H1 (cell line): Measurements from ENCODE around the gene UPF1. TPM values are rescaled to one million over a fixed set of nuclear protein-coding genes. Genes with fewer than 3 reads are reported as not detected.
"Not testable (repeated sequence)": the region's sequence is repeated elsewhere in the genome, so short reads cannot be mapped to it uniquely, and the experiment has no call there.

Experiments
- CTCF ChIA-PET: fragments of 300-600 bp; sonication (Branson Sonifier 250); formaldehyde crosslinking; loops from one replicate; lab custom pipeline; 2021; ENCODE audit not compliant: partially characterized antibody; lab: Charles Lee
- POLR2A ChIA-PET: fragments of 300-600 bp; sonication (Branson Sonifier 250); formaldehyde crosslinking; loops from one replicate; lab custom pipeline; 2021; ENCODE audit warnings: inconsistent platforms; ENCODE audit not compliant: partially characterized antibody; lab: Charles Lee
- DNase-seq, 2 experiments: peaks; one replicate each; pipeline versions ENCODE4 v3.0.0 to v3.0.0-alpha.2; 2010 to 2022; ENCODE audit warnings: low spot score in 2 of 2, low read depth in 1 of 2, mixed read lengths in 1 of 2
- FAIRE-seq: peaks from 2 replicates; lab custom pipeline; 2011; peaks lifted over from hg19 to GRCh38; lab: Jason Lieb, UNC
- H2AFZ ChIP-seq: 2 replicates; pipeline ENCODE4 v1.8.1; 2012; ENCODE audit warnings: low read length, inconsistent platforms
- H2AK5ac ChIP-seq: 2 replicates; pipeline ENCODE4 v1.6.1; 2013; ENCODE audit warnings: low read depth, low read length
- H2BK120ac ChIP-seq: replicated peaks from 2 replicates; pipeline ENCODE3; 2013; ENCODE audit warnings: low read depth, low read length, inconsistent platforms
- H2BK12ac ChIP-seq: 2 replicates; pipeline ENCODE4 v1.6.1; 2013; ENCODE audit warnings: low read depth, low read length
- H2BK15ac ChIP-seq: 2 replicates; pipeline ENCODE4 v1.6.1; 2013; ENCODE audit warnings: low read length
- H2BK20ac ChIP-seq: 2 replicates; pipeline ENCODE4 v1.6.1; 2013; ENCODE audit warnings: low read length
- H2BK5ac ChIP-seq: 2 replicates; pipeline ENCODE4 v1.6.1; 2013; ENCODE audit warnings: low read depth, low read length
- H3K14ac ChIP-seq: 2 replicates; pipeline ENCODE4 v1.6.1; 2013; ENCODE audit warnings: inconsistent platforms; ENCODE audit not compliant: insufficient read length
- H3K18ac ChIP-seq: 2 replicates; pipeline ENCODE4 v1.6.1; 2013; ENCODE audit warnings: low read length; ENCODE audit errors: extremely low read depth
- H3K23ac ChIP-seq: 2 replicates; pipeline ENCODE4 v1.6.1; 2013; ENCODE audit warnings: inconsistent platforms; ENCODE audit not compliant: insufficient read length
- H3K23me2 ChIP-seq: 2 replicates; pipeline ENCODE4 v1.6.1; 2013; ENCODE audit warnings: low read depth, low read length
- H3K27ac ChIP-seq: 2 replicates; pipeline ENCODE4 v1.6.1; 2011; ENCODE audit warnings: low read depth, low read length, inconsistent platforms
- H3K27me3 ChIP-seq, 4 experiments: replicated peaks in 1 of 4; 1 replicate in 1 of 4; 2 replicates in 3 of 4; pipeline versions ENCODE4 v1.6.1 to v1.8.1; 2011 to 2013; ENCODE audit warnings: low read length in 3 of 4, mild to moderate bottlenecking in 3 of 4, inconsistent platforms in 2 of 4, mixed read lengths in 2 of 4, moderate library complexity in 1 of 4; ENCODE audit not compliant: control insufficient read depth in 3 of 4, insufficient read depth in 3 of 4; ENCODE audit errors: extremely low read depth in 1 of 4
- H3K36me3 ChIP-seq, 4 experiments: 2 replicates each; pipeline versions ENCODE4 v1.6.1 to v1.8.1; 2011 to 2013; ENCODE audit warnings: mild to moderate bottlenecking in 4 of 4, low read length in 3 of 4, moderate library complexity in 2 of 4, control low read depth in 1 of 4, inconsistent platforms in 1 of 4; ENCODE audit not compliant: insufficient read depth in 4 of 4, control insufficient read depth in 2 of 4
- H3K4ac ChIP-seq: replicated peaks from 2 replicates; pipeline ENCODE3; 2013; ENCODE audit warnings: low read length, low read depth, mixed read lengths, inconsistent platforms; ENCODE audit not compliant: insufficient read length
- H3K4me1 ChIP-seq, 4 experiments: replicated peaks in 1 of 4; 1 replicate in 1 of 4; 2 replicates in 3 of 4; pipeline versions ENCODE4 v1.6.1 to v1.8.1; 2011 to 2013; ENCODE audit warnings: low read length in 3 of 4, inconsistent platforms in 2 of 4, mixed read lengths in 1 of 4; ENCODE audit not compliant: insufficient read depth in 4 of 4, control insufficient read depth in 3 of 4
- H3K4me2 ChIP-seq, 2 experiments: 2 replicates each; pipeline versions ENCODE4 v1.6.1 to v1.8.1; 2011 to 2013; ENCODE audit warnings: low read depth in 2 of 2, low read length in 2 of 2, control low read depth in 1 of 2, inconsistent platforms in 1 of 2, mild to moderate bottlenecking in 1 of 2; ENCODE audit not compliant: insufficient read depth in 1 of 2
- H3K4me3 ChIP-seq, 4 experiments: fragments of 200-600, 300-600 bp in 1 of 4; sonication (generic), shearing (Covaris generic), sonication (Bioruptor Twin) in 1 of 4; 2 replicates each; pipeline versions ENCODE4 v1.5.1 to v1.8.1; 2011 to 2016; ENCODE audit warnings: low read length in 4 of 4, low read depth in 3 of 4, control low read depth in 2 of 4, inconsistent platforms in 2 of 4, mild to moderate bottlenecking in 2 of 4, mixed read lengths in 1 of 4, moderate library complexity in 1 of 4; ENCODE audit not compliant: insufficient read depth in 2 of 4; ENCODE audit errors: extremely low read depth in 1 of 4
- H3K56ac ChIP-seq: replicated peaks from 2 replicates; pipeline ENCODE3; 2013; ENCODE audit warnings: low read depth, mild to moderate bottlenecking, mixed read lengths, low read length, inconsistent platforms; ENCODE audit not compliant: insufficient read length
- H3K79me1 ChIP-seq: 2 replicates; pipeline ENCODE4 v1.6.1; 2013; ENCODE audit warnings: low read depth, low read length, control low read depth
- H3K79me2 ChIP-seq, 2 experiments: 2 replicates each; pipeline versions ENCODE4 v1.6.1 to v1.8.1; 2012 to 2013; ENCODE audit warnings: low read length in 2 of 2, mild to moderate bottlenecking in 2 of 2, inconsistent platforms in 1 of 2; ENCODE audit not compliant: insufficient read depth in 2 of 2, control insufficient read depth in 1 of 2
- H3K9ac ChIP-seq, 4 experiments: replicated peaks in 1 of 4; 1 replicate in 1 of 4; 2 replicates in 3 of 4; pipeline versions ENCODE4 v1.6.1 to v1.8.1; 2011 to 2013; ENCODE audit warnings: low read depth in 3 of 4, low read length in 3 of 4, control low read depth in 2 of 4, mild to moderate bottlenecking in 2 of 4, moderate library complexity in 2 of 4, inconsistent platforms in 1 of 4; ENCODE audit errors: extremely low read depth in 1 of 4
- H3K9me3 ChIP-seq, 2 experiments: 2 replicates each; pipeline versions ENCODE4 v1.6.1 to v1.8.1; 2012 to 2013; ENCODE audit warnings: mild to moderate bottlenecking in 2 of 2, moderate library complexity in 2 of 2, control low read depth in 1 of 2, inconsistent platforms in 1 of 2, low read depth in 1 of 2, low read length in 1 of 2, mixed read lengths in 1 of 2; ENCODE audit not compliant: insufficient read depth in 2 of 2
- H4K20me1 ChIP-seq, 2 experiments: replicated peaks in 1 of 2; 2 replicates each; pipeline versions ENCODE3 to v1.8.1; 2011 to 2013; ENCODE audit warnings: inconsistent platforms in 2 of 2, low read length in 2 of 2, mild to moderate bottlenecking in 1 of 2; ENCODE audit not compliant: insufficient read depth in 2 of 2, control insufficient read depth in 1 of 2
- H4K5ac ChIP-seq: 2 replicates; pipeline ENCODE4 v1.6.1; 2013; ENCODE audit warnings: low read length, low read depth, mixed read lengths, inconsistent platforms; ENCODE audit not compliant: insufficient read length
- H4K8ac ChIP-seq: 2 replicates; pipeline ENCODE4 v1.8.0; 2013; ENCODE audit warnings: mild to moderate bottlenecking, moderate library complexity, low read length, inconsistent platforms; ENCODE audit not compliant: insufficient read depth; ENCODE audit errors: extremely low read depth
- H4K91ac ChIP-seq: replicated peaks from 2 replicates; pipeline ENCODE3; 2013; ENCODE audit warnings: low read length, mixed read lengths, inconsistent platforms; ENCODE audit not compliant: insufficient read length
- BCL11A ChIP-seq, 2 experiments: IDR thresholded peaks; one replicate each; pipeline ENCODE4 v1.6.1; 2011; ENCODE audit warnings: low read depth in 2 of 2, low read length in 2 of 2, mild to moderate bottlenecking in 2 of 2
- CBX5 ChIP-seq: fragments of 300-800, 300-1000 bp; sonication (generic); IDR thresholded peaks from 2 replicates; pipeline ENCODE4 v1.7.1; 2016; ENCODE audit warnings: antibody characterized with exemption, low read length, low read depth
- PHF8 ChIP-seq: fragments of 200-600 bp; sonication (generic); conservative IDR thresholded peaks from 2 replicates; pipeline ENCODE4 v1.7.1; 2012; ENCODE audit warnings: low read depth, mild to moderate bottlenecking, inconsistent platforms, low read length, moderate library complexity
- RAD21 ChIP-seq, 2 experiments: IDR thresholded peaks in 1 of 2; conservative IDR thresholded peaks in 1 of 2; 2 replicates each; pipeline ENCODE4 v1.6.1; 2011; ENCODE audit warnings: low read depth in 2 of 2, low read length in 2 of 2, improper control_type of control experiment in 1 of 2, inconsistent platforms in 1 of 2, mild to moderate bottlenecking in 1 of 2, moderate library complexity in 1 of 2
- SUZ12 ChIP-seq: fragments of 200-600 bp; sonication (generic); IDR thresholded peaks from 2 replicates; pipeline ENCODE4 v1.6.1; 2012; ENCODE audit warnings: mild to moderate bottlenecking, inconsistent platforms, low read length, moderate library complexity, mixed read lengths
- whole genome bisulfite sequencing, 2 experiments: shearing (Covaris generic) in 1 of 2; methylation state at CpG; one replicate each; pipeline versions ENCODE4 v1.1.6 to v1.1.7; 2013 to 2015; ENCODE audit warnings: low lambda C conversion rate in 2 of 2, mixed read lengths in 2 of 2, inconsistent platforms in 1 of 2, low coverage in 1 of 2, missing lambda C conversion rate in 1 of 2; ENCODE audit not compliant: insufficient replicate concordance in 2 of 2, insufficient coverage in 1 of 2, insufficient read length in 1 of 2; ENCODE audit errors: extremely low coverage in 1 of 2, missing lambda C conversion rate in 1 of 2; 5-methylcytosine and 5-hydroxymethylcytosine counted together
- polyA plus RNA-seq, 7 experiments: library from polyadenylated mRNA; depleted of rRNA in 3 of 7; stranded (reverse) in 5 of 7; unstranded in 2 of 7; fragments of >200 nt in 5 of 7; fragments of 200-250 nt in 2 of 7; gene quantifications; 1 replicate in 5 of 7; 2 replicates in 1 of 7; 4 replicates in 1 of 7; pipeline versions ENCODE4 v1.2.1 to v1.2.3, GENCODE V29; 2011 to 2013; ENCODE audit warnings: missing spikeins in 2 of 7, mixed read lengths in 2 of 7
- total RNA-seq: library from RNA; stranded (reverse); fragmentation: NEBNext Ultra II Directional; extraction: Animal tissue kit (Norgen Biotek cat#: 25700); gene quantifications from 2 replicates; pipeline ENCODE4 v1.2.1, GENCODE V29; 2021
- TF ChIP-seq, protein P1 (sequence below), 3 experiments: IDR thresholded peaks; 1 replicate in 2 of 3; 2 replicates in 1 of 3; pipeline versions ENCODE4 v1.5.1 to v1.6.1; 2011; ENCODE audit warnings: low read length in 3 of 3, mild to moderate bottlenecking in 3 of 3, inconsistent platforms in 2 of 3, low read depth in 1 of 3, moderate library complexity in 1 of 3; ENCODE audit not compliant: insufficient read depth in 1 of 3; ENCODE audit errors: control extremely low read depth in 1 of 3

Gene UPF1
- total and polyA plus RNA-seq, 2 of the 8 experiments (the other 6 are each of a cell fraction or from before 2014, with no cell fraction given): 46.4 to 62.0 TPM

DNA sequence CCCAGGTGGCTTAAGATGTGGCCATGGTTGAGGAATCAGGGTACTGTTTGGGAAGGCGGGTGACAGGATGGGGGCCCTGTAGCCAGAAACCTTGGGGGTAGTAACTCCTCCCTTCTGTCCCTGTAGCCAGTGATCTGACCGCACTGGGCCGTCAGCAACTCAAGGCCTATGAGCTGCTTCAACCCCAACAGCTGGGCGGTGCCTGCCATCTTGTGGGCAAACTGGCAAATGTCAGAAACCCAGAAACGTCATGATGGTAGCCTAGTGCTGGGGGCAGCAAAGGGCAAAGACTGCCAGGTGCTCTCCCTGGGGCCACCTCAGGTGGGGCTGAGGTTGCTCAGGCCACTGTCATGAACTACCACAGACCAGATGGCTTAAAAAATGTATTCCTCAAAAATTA, 83.9 kb downstream of the UPF1 start (continued):
- peak; percentile 77 to 88 for TF ChIP-seq RAD21 (IDR thresholded peaks at IDR 0.05 in 1 of 2, conservative IDR thresholded peaks at IDR 0.05 in 1 of 2; ENCODE audit: low read depth in 2 of 2, low read length in 2 of 2)
- TF ChIP-seq CBX5: no peak
- TF ChIP-seq, protein P1, sequence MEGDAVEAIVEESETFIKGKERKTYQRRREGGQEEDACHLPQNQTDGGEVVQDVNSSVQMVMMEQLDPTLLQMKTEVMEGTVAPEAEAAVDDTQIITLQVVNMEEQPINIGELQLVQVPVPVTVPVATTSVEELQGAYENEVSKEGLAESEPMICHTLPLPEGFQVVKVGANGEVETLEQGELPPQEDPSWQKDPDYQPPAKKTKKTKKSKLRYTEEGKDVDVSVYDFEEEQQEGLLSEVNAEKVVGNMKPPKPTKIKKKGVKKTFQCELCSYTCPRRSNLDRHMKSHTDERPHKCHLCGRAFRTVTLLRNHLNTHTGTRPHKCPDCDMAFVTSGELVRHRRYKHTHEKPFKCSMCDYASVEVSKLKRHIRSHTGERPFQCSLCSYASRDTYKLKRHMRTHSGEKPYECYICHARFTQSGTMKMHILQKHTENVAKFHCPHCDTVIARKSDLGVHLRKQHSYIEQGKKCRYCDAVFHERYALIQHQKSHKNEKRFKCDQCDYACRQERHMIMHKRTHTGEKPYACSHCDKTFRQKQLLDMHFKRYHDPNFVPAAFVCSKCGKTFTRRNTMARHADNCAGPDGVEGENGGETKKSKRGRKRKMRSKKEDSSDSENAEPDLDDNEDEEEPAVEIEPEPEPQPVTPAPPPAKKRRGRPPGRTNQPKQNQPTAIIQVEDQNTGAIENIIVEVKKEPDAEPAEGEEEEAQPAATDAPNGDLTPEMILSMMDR (IDR thresholded peaks at IDR 0.05; ENCODE audit: control extremely low read depth in 1 of 3, insufficient read depth in 1 of 3, low read depth in 1 of 3, low read length in 3 of 3): peak; percentile 64 to 93 (median 90)
- no peak for TF ChIP-seq SUZ12
- no peak for TF ChIP-seq PHF8
- no peak for TF ChIP-seq BCL11A (IDR thresholded peaks at IDR 0.05; ENCODE audit: low read depth in 2 of 2, low read length in 2 of 2)

DNA sequence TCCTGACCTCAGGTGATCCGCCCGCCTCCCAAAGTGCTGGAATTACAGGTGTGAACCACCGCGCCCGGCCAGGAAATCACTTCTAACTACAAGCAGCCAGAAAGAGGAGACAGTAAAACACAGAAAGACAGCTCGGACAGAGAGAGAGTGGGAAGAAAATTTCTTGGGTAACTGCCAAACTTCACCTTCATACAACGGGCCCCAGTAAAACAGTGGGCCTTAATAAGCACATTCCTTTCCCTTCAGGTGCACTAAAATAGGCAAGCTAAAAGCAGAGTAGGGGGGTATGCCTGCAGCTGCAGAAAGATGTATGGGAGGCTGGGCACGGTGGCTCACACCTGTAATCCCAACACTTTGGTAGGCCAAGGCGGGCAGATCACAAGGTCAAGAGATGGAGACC, 85.8 kb downstream of the UPF1 start:
- H4K5ac ChIP-seq, H3K56ac ChIP-seq, H3K18ac ChIP-seq, H3K14ac ChIP-seq, H4K8ac ChIP-seq, H3K4ac ChIP-seq, H2BK15ac ChIP-seq, H3K4me2 ChIP-seq, H3K27ac ChIP-seq, H2BK12ac ChIP-seq, FAIRE-seq, DNase-seq, H2BK5ac ChIP-seq, H3K9me3 ChIP-seq, H3K23ac ChIP-seq, H3K4me3 ChIP-seq, H2AFZ ChIP-seq, H3K9ac ChIP-seq, H2AK5ac ChIP-seq, H2BK20ac ChIP-seq, H4K91ac ChIP-seq, H3K27me3 ChIP-seq, H3K4me1 ChIP-seq, H2BK120ac ChIP-seq: not testable (repeated sequence)
- H3K23me2 ChIP-seq: peaks cover 15% of the 10 kb centered on the region
- peaks cover 6 to 19% of the 10 kb centered on the region in 2 experiments for H4K20me1 ChIP-seq
- peaks cover 4 to 27% of the 10 kb centered on the region in 2 experiments; a peak in 3 of 4 replicates for H3K79me2 ChIP-seq
- peaks cover 2 to 12% (median 6%) of the 10 kb centered on the region in 4 experiments; a peak in 5 of 8 replicates for H3K36me3 ChIP-seq
- ChIA-PET POLR2A (interaction anchor here (2.2 to 3.5 kb wide), 3 partner anchors 12 to 23 kb away, joined by 7 to 21 read pairs (median 17); partner anchors contain the start of gene CERS1), CTCF (interaction anchor here (0.6 to 1.6 kb wide), 5 partner anchors 20 to 239 kb away, joined by 3 to 5 read pairs (median 3); partner anchors contain the start of gene CERS1)
- WGBS, 2 experiments: 95% methylated on average over 9 of the region's 9 CpGs; no CpG with 5 or more reads in 1 of the 2 experiments
- peaks cover 18% of the 10 kb centered on the region for H3K79me1 ChIP-seq
